22Rv1 (cell line): Measurements from ENCODE around the gene HMGB2.

Source experiments
- CTCF ChIP-seq: fragments of 450-650 bp; IDR thresholded peaks from 2 replicates; pipeline ENCODE4 v1.5.1; 2017; ENCODE audit warnings: mild to moderate bottlenecking
- ZFX ChIP-seq: fragments of 450-650 bp; IDR thresholded peaks from 2 replicates; pipeline ENCODE4 v1.6.1; 2017; ENCODE audit warnings: antibody characterized with exemption, borderline replicate concordance

GRCh38 chr4:173330590-173330989 lies 3.6 kb downstream of the HMGB2 start:
- TF ChIP-seq CTCF (no peak), ZFX (no peak)
